HepG2 (cell line): ENCODE measurements around the gene SMIM1. TPM values are rescaled to one million over a fixed set of nuclear protein-coding genes. Genes with fewer than 3 reads are reported as not detected.
A peak's percentile ranks its signal among the peaks of the same experiment; 100 is the strongest.

ENCODE experiments used
- BRCA1 ChIP-seq: sonication (generic); formaldehyde crosslinking; IDR thresholded peaks from 2 replicates; pipeline ENCODE4 v1.4.0; 2020; ENCODE audit warnings: missing genetic modification reagents
- CHD2 ChIP-seq: IDR thresholded peaks from 2 replicates; pipeline ENCODE4 v1.6.1; 2011; ENCODE audit warnings: low read depth, low read length, improper control_type of control experiment
- CSRNP1 ChIP-seq: sonication (generic); formaldehyde crosslinking; IDR thresholded peaks from 2 replicates; pipeline ENCODE4 v1.8.1; 2023; ENCODE audit warnings: mild to moderate bottlenecking, missing genetic modification reagents
- E2F1 ChIP-seq: sonication (generic); formaldehyde crosslinking; IDR thresholded peaks from 2 replicates; pipeline ENCODE4 v1.5.0; 2020; ENCODE audit warnings: missing genetic modification reagents
- EZH2 ChIP-seq: conservative IDR thresholded peaks from 2 replicates; pipeline ENCODE4 v1.6.1; 2012; ENCODE audit warnings: mild to moderate bottlenecking, low read depth, low read length, moderate library complexity
- GLMP ChIP-seq: sonication (generic); formaldehyde crosslinking; IDR thresholded peaks from 2 replicates; pipeline ENCODE4 v1.9.0; 2021; ENCODE audit warnings: missing genetic modification reagents, mild to moderate bottlenecking, borderline replicate concordance
- HNRNPUL1 ChIP-seq: fragments of 200-400 bp; formaldehyde crosslinking; IDR thresholded peaks from 2 replicates; pipeline ENCODE4 v1.6.1; 2017; ENCODE audit warnings: low read depth, mild to moderate bottlenecking, low read length, moderate library complexity
- KMT2A ChIP-seq: sonication (generic); formaldehyde crosslinking; IDR thresholded peaks from 2 replicates; pipeline ENCODE4 v1.4.0; 2020; ENCODE audit warnings: missing genetic modification reagents
- NCOA1 ChIP-seq: sonication (generic); formaldehyde crosslinking; IDR thresholded peaks from 2 replicates; pipeline ENCODE4 v1.9.0; 2021; ENCODE audit warnings: missing genetic modification reagents
- NR0B2 ChIP-seq: sonication (generic); formaldehyde crosslinking; IDR thresholded peaks from 2 replicates; pipeline ENCODE4 v1.4.0; 2020; ENCODE audit warnings: mild to moderate bottlenecking, missing genetic modification reagents
- PATZ1 ChIP-seq: sonication (generic); formaldehyde crosslinking; IDR thresholded peaks from 2 replicates; pipeline ENCODE4 v1.4.0; 2020; ENCODE audit warnings: missing genetic modification reagents
- PPARG ChIP-seq: conservative IDR thresholded peaks from 2 replicates; pipeline ENCODE4 v1.6.1; 2016; ENCODE audit warnings: missing biosample characterization, missing genetic modification reagents
- RXRB ChIP-seq: IDR thresholded peaks from 2 replicates; pipeline ENCODE4 v1.6.1; 2016; ENCODE audit warnings: borderline replicate concordance, missing genetic modification reagents, missing compliant biosample characterization
- SIN3A ChIP-seq: IDR thresholded peaks from 2 replicates; pipeline ENCODE4 v1.6.1; 2011; ENCODE audit warnings: low read depth, mild to moderate bottlenecking, control low read depth, low read length, borderline replicate concordance
- TERF1 ChIP-seq: sonication (generic); formaldehyde crosslinking; IDR thresholded peaks from 2 replicates; pipeline ENCODE4 v1.8.0; 2022; ENCODE audit warnings: mild to moderate bottlenecking, missing genetic modification reagents, moderate library complexity
- THAP7 ChIP-seq: sonication (generic); formaldehyde crosslinking; IDR thresholded peaks from 2 replicates; pipeline ENCODE4 v1.8.1; 2023; ENCODE audit warnings: mild to moderate bottlenecking, missing genetic modification reagents
- ZFP36 ChIP-seq: fragments of 150-350 bp; IDR thresholded peaks from 2 replicates; pipeline ENCODE4 v1.6.1; 2018; ENCODE audit warnings: borderline replicate concordance, low read length, low read depth; ENCODE audit not compliant: partially characterized antibody
- ZNF24 ChIP-seq: fragments of 450-650 bp; IDR thresholded peaks from 2 replicates; pipeline ENCODE4 v1.6.1; 2017; ENCODE audit warnings: antibody characterized with exemption, mild to moderate bottlenecking
- ZNF333 ChIP-seq: sonication (generic); formaldehyde crosslinking; IDR thresholded peaks from 2 replicates; pipeline ENCODE4 v1.4.0; 2020; ENCODE audit warnings: mild to moderate bottlenecking, missing genetic modification reagents, borderline replicate concordance
- ZNF549 ChIP-seq: sonication (generic); formaldehyde crosslinking; IDR thresholded peaks from 2 replicates; pipeline ENCODE4 v1.5.0; 2020; ENCODE audit warnings: missing genetic modification reagents
- ZNF607 ChIP-seq: sonication (generic); formaldehyde crosslinking; IDR thresholded peaks from 2 replicates; pipeline ENCODE4 v1.5.1; 2020; ENCODE audit warnings: missing genetic modification reagents, mild to moderate bottlenecking, borderline replicate concordance
- polyA plus RNA-seq, 8 experiments: library from polyadenylated mRNA; depleted of rRNA in 3 of 8; stranded (reverse) in 7 of 8; unstranded in 1 of 8; fragments of >200 nt; fragmentation: Illumina TruSeq in 4 of 8; extraction: Trizol in 4 of 8; gene quantifications; 2 replicates each; pipeline versions ENCODE4 v1.2.1 to v1.2.3, GENCODE V29; 2011 to 2016; ENCODE audit warnings: low read depth in 4 of 8, missing spikeins in 1 of 8, mixed read lengths in 1 of 8; ENCODE audit not compliant: insufficient read depth in 1 of 8
- total RNA-seq, 5 experiments: library from RNA; depleted of rRNA; stranded (reverse); fragments of >200 nt; fragmentation: Illumina TruSeq; extraction: Trizol; gene quantifications; 2 replicates each; pipeline ENCODE4 v1.2.3, GENCODE V29; 2016; ENCODE audit warnings: low read depth in 1 of 5

Gene SMIM1
- total and polyA plus RNA-seq, 2 of the 13 experiments (the other 11 are each of a cell fraction or from before 2014, with no cell fraction given) = 12.4 to 56.3 TPM

GRCh38 chr1:3733883-3734589, 38.5 kb upstream of the SMIM1 start (continued):
- TF ChIP-seq HNRNPUL1 (no peak), E2F1 (CRISPR knock-in tag) (no peak), PATZ1 (CRISPR knock-in tag) (no peak), TERF1 (CRISPR knock-in tag) (no peak), KMT2A (CRISPR knock-in tag) (no peak), ZNF333 (CRISPR knock-in tag) (no peak), ZNF24 (no peak), ZFP36 (no peak), PPARG (CRISPR knock-in tag) (no peak), BRCA1 (CRISPR knock-in tag) (no peak), GLMP (CRISPR knock-in tag) (no peak), CHD2 (no peak), SIN3A (no peak), NCOA1 (CRISPR knock-in tag) (no peak), ZNF549 (CRISPR knock-in tag) (no peak), RXRB (no peak), CSRNP1 (no peak), ZNF607 (CRISPR knock-in tag) (peak; percentile 13; the same call in 1 of the 2 replicates), NR0B2 (no peak), EZH2 (no peak), THAP7 (no peak)
